Measurements from ENCODE around the gene SLC30A4.

DNA sequence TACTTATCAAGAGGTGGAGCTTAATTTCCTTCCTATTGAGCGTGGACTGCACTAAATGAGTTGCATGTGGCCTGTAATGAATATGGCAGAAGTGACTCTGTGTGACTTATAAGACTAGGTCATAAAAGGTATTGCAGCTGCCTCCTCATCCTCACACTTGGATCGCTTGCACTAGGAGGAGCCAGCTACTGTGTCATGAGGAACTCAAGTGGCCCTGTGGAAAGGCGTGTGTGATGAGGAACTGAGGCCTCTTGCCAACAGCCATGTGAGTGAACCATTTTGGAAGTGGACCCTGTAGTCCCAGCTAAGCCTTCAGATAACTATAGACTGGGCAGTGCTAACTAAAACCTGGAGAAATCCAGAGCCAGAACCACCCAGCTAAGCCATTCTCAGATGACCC is 7.1 kb upstream of the SLC30A4 start:
- TF ChIP-seq REST (IDR thresholded peaks at IDR 0.05; ENCODE audit: insufficient read depth in 1 of 2, low read depth in 2 of 2, low read length in 2 of 2) (no peak), SIN3A (IDR thresholded peaks at IDR 0.05; ENCODE audit: borderline replicate concordance, insufficient read depth, low read length) (no peak), POLR2AphosphoS5 (IDR thresholded peaks at IDR 0.05; ENCODE audit: low read depth, low read length) (no peak), TAF1 (IDR thresholded peaks at IDR 0.05; ENCODE audit: borderline replicate concordance, insufficient read depth, low read length) (no peak)
